IMR-90 (cell line): ENCODE measurements around the gene RHO. TPM values are rescaled to one million over a fixed set of nuclear protein-coding genes. Genes with fewer than 3 reads are reported as not detected.

Source experiments
- ATAC-seq: fragments of 200-7000 bp; cut with Tn5 transposase; 2 replicates; pipeline ENCODE4 v1.9.1; 2020; ENCODE audit warnings: low read depth, mild to moderate bottlenecking, moderate library complexity
- BruUV-seq: library from RNA; stranded (reverse); fragments of 400-500 nt; replicated peaks from 2 replicates; lab custom pipeline; 2021; lab: Mats Ljungman, UMichigan
- CTCF ChIA-PET: fragments of 300-600 bp; formaldehyde crosslinking; extraction: SDS; loops from one replicate; lab custom pipeline; 2021; ENCODE audit warnings: antibody characterized with exemption; lab: Yijun Ruan, JAX
- POLR2A ChIA-PET: fragments of 300-600 bp; sonication (Branson Sonifier 250); formaldehyde crosslinking; loops from one replicate; lab custom pipeline; 2022; ENCODE audit warnings: antibody characterized with exemption; ENCODE audit not compliant: unreplicated experiment; lab: Charles Lee
- DNase-seq: peaks from one replicate; pipeline ENCODE4 v3.0.0; 2013
- H2AFZ ChIP-seq: replicated peaks from 2 replicates; pipeline ENCODE3; 2013; ENCODE audit warnings: low read length, mild to moderate bottlenecking; ENCODE audit not compliant: poor library complexity
- H2AK5ac ChIP-seq: 2 replicates; pipeline ENCODE4 v1.6.1; 2013; ENCODE audit warnings: low read depth, low read length, inconsistent platforms
- H2AK9ac ChIP-seq: replicated peaks from 2 replicates; pipeline ENCODE3; 2013; ENCODE audit warnings: mild to moderate bottlenecking, low read depth, low read length, moderate library complexity; ENCODE audit not compliant: poor library complexity
- H2BK120ac ChIP-seq: 2 replicates; pipeline ENCODE4 v1.6.1; 2013; ENCODE audit warnings: low read depth, low read length, inconsistent platforms
- H2BK15ac ChIP-seq: 3 replicates; pipeline ENCODE4 v1.6.1; 2013; ENCODE audit warnings: low read depth, low read length, inconsistent platforms
- H2BK20ac ChIP-seq: 2 replicates; pipeline ENCODE4 v1.6.1; 2013; ENCODE audit warnings: low read depth, mild to moderate bottlenecking, inconsistent platforms, low read length, moderate library complexity
- H2BK5ac ChIP-seq: 2 replicates; pipeline ENCODE4 v1.6.1; 2013; ENCODE audit warnings: mild to moderate bottlenecking, low read depth, low read length, inconsistent platforms; ENCODE audit not compliant: poor library complexity, severe bottlenecking
- H3K14ac ChIP-seq: replicated peaks from 2 replicates; pipeline ENCODE4 v1.6.1; 2013; ENCODE audit warnings: low read depth, low read length, inconsistent platforms
- H3K18ac ChIP-seq: 2 replicates; pipeline ENCODE4 v1.6.1; 2013; ENCODE audit warnings: low read depth, low read length, control low read depth
- H3K23ac ChIP-seq: 2 replicates; pipeline ENCODE4 v1.6.1; 2013; ENCODE audit warnings: low read depth, low read length, inconsistent platforms
- H3K27ac ChIP-seq: 2 replicates; pipeline ENCODE4 v1.5.1; 2013; ENCODE audit warnings: mild to moderate bottlenecking, control low read depth, low read length; ENCODE audit not compliant: insufficient read depth
- H3K27me3 ChIP-seq: 2 replicates; pipeline ENCODE4 v1.6.1; 2013; ENCODE audit warnings: low read length; ENCODE audit not compliant: control insufficient read depth, insufficient read depth
- H3K36me3 ChIP-seq: 2 replicates; pipeline ENCODE4 v1.6.1; 2013; ENCODE audit warnings: low read length, mixed read lengths; ENCODE audit not compliant: control insufficient read depth, insufficient read depth
- H3K4ac ChIP-seq: 2 replicates; pipeline ENCODE4 v1.6.1; 2013; ENCODE audit warnings: low read depth, low read length, inconsistent platforms
- H3K4me1 ChIP-seq: 2 replicates; pipeline ENCODE4 v1.6.1; 2013; ENCODE audit warnings: low read length, mixed read lengths; ENCODE audit not compliant: control insufficient read depth, insufficient read depth
- H3K4me2 ChIP-seq: 2 replicates; pipeline ENCODE4 v1.6.1; 2013; ENCODE audit warnings: low read depth, mild to moderate bottlenecking, control low read depth, low read length, moderate library complexity
- H3K4me3 ChIP-seq: 2 replicates; pipeline ENCODE4 v1.5.1; 2013; ENCODE audit warnings: low read depth, mild to moderate bottlenecking, control low read depth, low read length, moderate library complexity; ENCODE audit not compliant: insufficient read depth
- H3K56ac ChIP-seq: 2 replicates; pipeline ENCODE4 v1.6.1; 2013; ENCODE audit warnings: low read length, inconsistent platforms; ENCODE audit not compliant: insufficient read depth; ENCODE audit errors: extremely low read depth
- H3K79me1 ChIP-seq, 2 experiments: 2 replicates each; pipeline ENCODE4 v1.6.1; 2013; ENCODE audit warnings: low read length in 2 of 2, inconsistent platforms in 1 of 2, low read depth in 1 of 2
- H3K9ac ChIP-seq: 2 replicates; pipeline ENCODE4 v1.6.1; 2013; ENCODE audit warnings: low read depth, low read length, control low read depth
- H3K9me1 ChIP-seq: 2 replicates; pipeline ENCODE4 v1.6.1; 2013; ENCODE audit warnings: low read length, inconsistent platforms; ENCODE audit not compliant: insufficient read depth
- H3K9me3 ChIP-seq: 2 replicates; pipeline ENCODE4 v1.6.1; 2013; ENCODE audit warnings: low read length; ENCODE audit not compliant: control insufficient read depth, insufficient read depth
- H4K20me1 ChIP-seq: 2 replicates; pipeline ENCODE4 v1.6.1; 2013; ENCODE audit warnings: low read length, inconsistent platforms; ENCODE audit not compliant: insufficient read depth
- H4K5ac ChIP-seq: 2 replicates; pipeline ENCODE4 v1.6.1; 2013; ENCODE audit warnings: mild to moderate bottlenecking, low read depth, low read length, control low read depth
- H4K8ac ChIP-seq, 2 experiments: 2 replicates each; pipeline ENCODE4 v1.6.1; 2013; ENCODE audit warnings: low read depth in 2 of 2, low read length in 2 of 2, control low read depth in 1 of 2, inconsistent platforms in 1 of 2
- H4K91ac ChIP-seq: 2 replicates; pipeline ENCODE4 v1.6.1; 2013; ENCODE audit warnings: low read depth, low read length, inconsistent platforms; ENCODE audit not compliant: insufficient read depth
- CTCF ChIP-seq: conservative IDR thresholded peaks from 2 replicates; pipeline ENCODE4 v1.5.1; 2012; ENCODE audit warnings: mild to moderate bottlenecking, low read depth, low read length, improper control_type of control experiment
- ELK1 ChIP-seq: fragments of 150-350 bp; IDR thresholded peaks from 2 replicates; pipeline ENCODE4 v1.6.1; 2016; ENCODE audit warnings: low read depth, mild to moderate bottlenecking, low read length, moderate library complexity, borderline replicate concordance
- FOS ChIP-seq: fragments of 150-350 bp; IDR thresholded peaks from 2 replicates; pipeline ENCODE4 v1.6.1; 2016; ENCODE audit warnings: low read depth, low read length
- MAZ ChIP-seq: IDR thresholded peaks from 2 replicates; pipeline ENCODE4 v1.6.1; 2012; ENCODE audit warnings: low read depth, mild to moderate bottlenecking, low read length, improper control_type of control experiment, moderate library complexity, borderline replicate concordance
- MXI1 ChIP-seq: IDR thresholded peaks from 2 replicates; pipeline ENCODE4 v1.6.1; 2012; ENCODE audit warnings: low read depth, mild to moderate bottlenecking, low read length, moderate library complexity, borderline replicate concordance
- RAD21 ChIP-seq: IDR thresholded peaks from 2 replicates; pipeline ENCODE4 v1.6.1; 2012; ENCODE audit warnings: low read length, improper control_type of control experiment
- RCOR1 ChIP-seq: IDR thresholded peaks from 2 replicates; pipeline ENCODE4 v1.6.1; 2012; ENCODE audit warnings: mild to moderate bottlenecking, low read length, improper control_type of control experiment; ENCODE audit not compliant: insufficient replicate concordance
- RFX5 ChIP-seq: IDR thresholded peaks from 2 replicates; pipeline ENCODE4 v1.8.0; 2012; ENCODE audit warnings: low read depth, mild to moderate bottlenecking, low read length, moderate library complexity
- USF2 ChIP-seq: fragments of 150-350 bp; IDR thresholded peaks from 2 replicates; pipeline ENCODE4 v1.6.1; 2017; ENCODE audit warnings: mild to moderate bottlenecking, antibody characterized with exemption, low read length, low read depth
- WGBS, 2 experiments: methylation state at CpG; one replicate each; pipeline versions ENCODE4 v1.1.5 to v1.1.7; 2013; ENCODE audit warnings: missing lambda C conversion rate in 2 of 2; ENCODE audit not compliant: insufficient read length in 1 of 2; ENCODE audit errors: extremely low coverage in 2 of 2; 5-methylcytosine and 5-hydroxymethylcytosine counted together
- dilution Hi-C: fragments of 300-500 bp; cut with HindIII; formaldehyde crosslinking; loops from one replicate; pipeline ENCODE4 v1.14.3; 2018; ENCODE audit warnings: low sequenced_read_pairs; ENCODE audit not compliant: unreplicated experiment
- in situ Hi-C: fragments of 300-500 bp; cut with MboI; formaldehyde crosslinking; loops from 3 replicates; pipeline ENCODE4 v1.14.3; 2019; ENCODE audit warnings: low sequenced_read_pairs, inconsistent platforms, mixed read lengths
- intact Hi-C: fragments of 100-400 bp; cut with micrococcal nuclease; formaldehyde crosslinking; loops from 2 replicates; pipeline ENCODE4 v1.10.0; 2022
- polyA plus RNA-seq, 3 experiments: library from polyadenylated mRNA; depleted of rRNA; stranded (reverse); fragments of >200 nt; gene quantifications; 2 replicates each; pipeline ENCODE4 v1.2.3, GENCODE V29; 2012; ENCODE audit warnings: low replicate concordance in 1 of 3
- total RNA-seq: library from RNA; depleted of rRNA; stranded (reverse); fragments of >200 nt; gene quantifications from 2 replicates; pipeline ENCODE4 v1.2.3, GENCODE V29; 2012

Gene RHO
- total and polyA plus RNA-seq, 2 of the 4 experiments (the other 2 are of a cell fraction), result not detected

GRCh38 chr3:129522953-129523352 is 5.5 kb upstream of the RHO start:
- H3K9me3 ChIP-seq, result no peaks in the 10 kb centered on the region
- H3K23ac ChIP-seq, result no peak overlapping the region
- no peak overlapping the region for H3K4me2 ChIP-seq
- H3K9me1 ChIP-seq, result peaks cover under 1% of the 10 kb centered on the region; the same call in 1 of the 2 replicates
- no peak overlapping the region for H3K4ac ChIP-seq
- H3K79me1 ChIP-seq, result no peaks in the 10 kb centered on the region
- no peaks in the 10 kb centered on the region for H4K20me1 ChIP-seq
- H2AK9ac ChIP-seq, result peak overlapping the region; percentile 50
- no peak overlapping the region for H3K56ac ChIP-seq
- H2BK20ac ChIP-seq, result no peak overlapping the region
- no peak overlapping the region for H3K27ac ChIP-seq
- H2BK5ac ChIP-seq, result no peak overlapping the region
- dilution Hi-C loops (no loop called here), in situ Hi-C loops (no loop called here), intact Hi-C loops (no loop called here)
- no peak overlapping the region for H2BK120ac ChIP-seq
- peaks cover 2% of the 10 kb centered on the region; the same call in 1 of the 2 replicates for H3K36me3 ChIP-seq
- no peak overlapping the region for H3K9ac ChIP-seq
- ChIA-PET CTCF (no interaction called here), POLR2A (no interaction called here)
- 100% methylated on average over 2 of the region's 5 CpGs; no CpG with 5 or more reads in 1 of the 2 experiments for WGBS, 2 experiments
- no peak overlapping the region for H4K8ac ChIP-seq
- no peaks in the 10 kb centered on the region for H3K27me3 ChIP-seq
- no peak overlapping the region for H4K91ac ChIP-seq
- ATAC-seq (no peak), DNase-seq (no peak)
- peaks cover 2% of the 10 kb centered on the region; the same call in 1 of the 2 replicates for H3K4me1 ChIP-seq
- H3K18ac ChIP-seq, result no peak overlapping the region
- H2AFZ ChIP-seq, result no peak overlapping the region
- no peak overlapping the region for H3K14ac ChIP-seq
- no peak for TF ChIP-seq RAD21
- TF ChIP-seq RCOR1, result no peak
- no peak for TF ChIP-seq USF2
- no peak for TF ChIP-seq ELK1
- no peak for TF ChIP-seq CTCF
- no peak for TF ChIP-seq RFX5
- no peak for TF ChIP-seq FOS
- no peak for TF ChIP-seq MAZ
- no peak for TF ChIP-seq MXI1
- no peak overlapping the region for H3K4me3 ChIP-seq
- no TSS peak for BruUV-seq
- no peak overlapping the region for H4K5ac ChIP-seq
- H2BK15ac ChIP-seq, result no peak overlapping the region
- no peak overlapping the region for H2AK5ac ChIP-seq
